GM12878 (cell line): ENCODE results near the gene SPINK5. TPM values are rescaled to one million over a fixed set of nuclear protein-coding genes. Genes with fewer than 3 reads are reported as not detected.

Experiments used
- ATAC-seq: fragments of 200-7000 bp; cut with Tn5 transposase; 3 replicates; pipeline ENCODE4 v1.9.1; 2020; ENCODE audit warnings: mild to moderate bottlenecking, moderate library complexity
- BruUV-seq: library from RNA; stranded (reverse); fragments of 400-500 nt; replicated peaks from 2 replicates; lab custom pipeline; 2021; lab: Mats Ljungman, UMichigan
- CTCF ChIA-PET: fragments of 300-600 bp; sonication (Branson Sonifier 250); formaldehyde crosslinking; extraction: SDS; loops from one replicate; lab custom pipeline; 2021; ENCODE audit warnings: inconsistent platforms; lab: Yijun Ruan, JAX
- POLR2A ChIA-PET: fragments of 350-600 bp; formaldehyde crosslinking; extraction: SDS; loops from one replicate; lab custom pipeline; 2021; ENCODE audit warnings: inconsistent platforms; lab: Charles Lee
- RAD21 ChIA-PET: fragments of 300-600 bp; sonication (Branson Sonifier 250); formaldehyde crosslinking; loops from one replicate; lab custom pipeline; 2023; ENCODE audit warnings: antibody characterized with exemption; ENCODE audit not compliant: unreplicated experiment; lab: Charles Lee
- SMC1A ChIA-PET: fragments of 300-600 bp; sonication (Branson Sonifier 250); formaldehyde crosslinking; loops from one replicate; lab custom pipeline; 2023; ENCODE audit not compliant: unreplicated experiment, uncharacterized antibody; lab: Charles Lee
- DNase-seq: peaks from one replicate; pipeline ENCODE4 v3.0.0-alpha.2; 2011; ENCODE audit warnings: low read depth, low spot score
- FAIRE-seq: peaks from 3 replicates; lab custom pipeline; 2011; peaks lifted over from hg19 to GRCh38; lab: Jason Lieb, UNC
- H2AFZ ChIP-seq: 2 replicates; pipeline ENCODE4 v1.6.0; 2011; ENCODE audit warnings: low read depth, low read length, control low read depth; ENCODE audit not compliant: control insufficient read depth
- H3K27ac ChIP-seq: 2 replicates; pipeline ENCODE4 v1.5.1; 2011; ENCODE audit warnings: control low read depth; ENCODE audit not compliant: control insufficient read depth, insufficient read depth
- H3K27me3 ChIP-seq, 2 experiments: replicated peaks in 1 of 2; 2 replicates each; pipeline versions ENCODE4 v1.6.0 to v1.6.1; 2011; ENCODE audit warnings: low read length in 1 of 2; ENCODE audit not compliant: control insufficient read depth in 2 of 2, insufficient read depth in 2 of 2
- H3K36me3 ChIP-seq, 2 experiments: 2 replicates each; pipeline ENCODE4 v1.5.1; 2011; ENCODE audit warnings: low read length in 1 of 2; ENCODE audit not compliant: control insufficient read depth in 2 of 2, insufficient read depth in 2 of 2
- H3K4me1 ChIP-seq: 2 replicates; pipeline ENCODE4 v1.6.1; 2011; ENCODE audit warnings: mild to moderate bottlenecking, low read length, moderate library complexity, mixed read lengths; ENCODE audit not compliant: control insufficient read depth, insufficient read depth
- H3K4me2 ChIP-seq: 2 replicates; pipeline ENCODE4 v1.6.0; 2011; ENCODE audit warnings: control low read depth; ENCODE audit not compliant: control insufficient read depth, insufficient read depth
- H3K4me3 ChIP-seq: fragments of 200-600 bp; sonication (generic); 2 replicates; pipeline ENCODE4 v1.5.1; 2016
- H3K79me2 ChIP-seq: 2 replicates; pipeline ENCODE4 v1.6.0; 2011; ENCODE audit warnings: low read length; ENCODE audit not compliant: control insufficient read depth, insufficient read depth
- H3K9ac ChIP-seq: 2 replicates; pipeline ENCODE4 v1.8.0; 2011; ENCODE audit warnings: low read length, control low read depth, mixed read lengths; ENCODE audit not compliant: control insufficient read depth, insufficient read depth
- H3K9me3 ChIP-seq: replicated peaks from 3 replicates; pipeline ENCODE4 v1.5.1; 2011; ENCODE audit warnings: mild to moderate bottlenecking, low read length; ENCODE audit not compliant: control insufficient read depth, insufficient read depth
- H4K20me1 ChIP-seq: 2 replicates; pipeline ENCODE4 v1.6.0; 2011; ENCODE audit not compliant: control insufficient read depth, insufficient read depth
- ASH2L ChIP-seq: fragments of 300-600, 200-600 bp; sonication (generic); IDR thresholded peaks from 2 replicates; pipeline ENCODE4 v1.6.1; 2017; ENCODE audit warnings: low read depth, mild to moderate bottlenecking, borderline replicate concordance
- BMI1 ChIP-seq: fragments of 450-650 bp; IDR thresholded peaks from 2 replicates; pipeline ENCODE4 v1.6.1; 2016; ENCODE audit warnings: mild to moderate bottlenecking, moderate library complexity, borderline replicate concordance
- CHD2 ChIP-seq: IDR thresholded peaks from 2 replicates; pipeline ENCODE4 v1.6.1; 2011; ENCODE audit warnings: low read depth, low read length, improper control_type of control experiment, borderline replicate concordance
- EGR1 ChIP-seq, 2 experiments: IDR thresholded peaks; 1 replicate in 1 of 2; 2 replicates in 1 of 2; pipeline ENCODE4 v1.6.1; 2011 to 2012; ENCODE audit warnings: low read depth in 2 of 2, low read length in 2 of 2, borderline replicate concordance in 1 of 2, mild to moderate bottlenecking in 1 of 2, moderate library complexity in 1 of 2
- HDAC6 ChIP-seq: fragments of 200-600 bp; sonication (generic); IDR thresholded peaks from one replicate; pipeline ENCODE4 v1.8.0; 2017; ENCODE audit warnings: antibody characterized with exemption; ENCODE audit not compliant: unreplicated experiment
- KDM1A ChIP-seq: fragments of 200-600 bp; sonication (generic); IDR thresholded peaks from 2 replicates; pipeline ENCODE4 v1.6.1; 2016; ENCODE audit warnings: borderline replicate concordance
- MTA2 ChIP-seq: fragments of 450-650 bp; IDR thresholded peaks from 2 replicates; pipeline ENCODE4 v1.6.1; 2016; ENCODE audit warnings: low read depth, mild to moderate bottlenecking, moderate library complexity
- POLR2AphosphoS5 ChIP-seq: IDR thresholded peaks from 2 replicates; pipeline ENCODE4 v1.6.1; 2011; ENCODE audit warnings: mild to moderate bottlenecking, low read length, inconsistent platforms
- SMC3 ChIP-seq: IDR thresholded peaks from 2 replicates; pipeline ENCODE4 v1.6.1; 2011; ENCODE audit warnings: low read length, improper control_type of control experiment, borderline replicate concordance
- SP1 ChIP-seq: IDR thresholded peaks from one replicate; pipeline ENCODE4 v1.6.1; 2011; ENCODE audit warnings: low read depth, low read length
- STAT3 ChIP-seq: IDR thresholded peaks from 2 replicates; pipeline ENCODE4 v1.6.1; 2011; ENCODE audit warnings: low read depth, low read length, improper control_type of control experiment
- SUZ12 ChIP-seq: fragments of 200-600 bp; sonication (generic); IDR thresholded peaks from one replicate; pipeline ENCODE4 v1.6.1; 2018; ENCODE audit warnings: antibody characterized with exemption, mild to moderate bottlenecking; ENCODE audit not compliant: unreplicated experiment
- WGBS: methylation state at CpG from one replicate; pipeline ENCODE4 v1.1.6; 2016; ENCODE audit warnings: low lambda C conversion rate; ENCODE audit not compliant: insufficient replicate concordance, insufficient coverage; ENCODE audit errors: missing lambda C conversion rate; 5-methylcytosine and 5-hydroxymethylcytosine counted together
- in situ Hi-C: fragments of 300-500 bp; cut with MboI; formaldehyde crosslinking; loops from 9 replicates; pipeline ENCODE4 v1.14.3; 2018; ENCODE audit warnings: mixed read lengths
- intact Hi-C: fragments of 100-400 bp; cut with micrococcal nuclease; formaldehyde crosslinking; loops from one replicate; pipeline ENCODE4 v1.14.2; 2022; ENCODE audit not compliant: unreplicated experiment
- polyA plus RNA-seq, 11 experiments: library from polyadenylated mRNA; depleted of rRNA in 4 of 11; unstranded in 6 of 11; stranded (reverse) in 5 of 11; fragments of >200 nt; fragmentation: Nextera tagmentation in 4 of 11; fragmentation: Illumina TruSeq in 1 of 11; extraction: Ambion mirVana in 4 of 11; extraction: Trizol in 1 of 11; gene quantifications; 1 replicate in 1 of 11; 2 replicates in 10 of 11; pipeline versions ENCODE4 v1.2.1 to v1.2.3, GENCODE V29; 2011 to 2016; ENCODE audit warnings: inconsistent platforms in 2 of 11, missing spikeins in 2 of 11, low read depth in 1 of 11
- total RNA-seq, 4 experiments: library from RNA; depleted of rRNA in 3 of 4; stranded (reverse); fragments of >200 nt in 3 of 4; fragmentation: Illumina TruSeq in 1 of 4; extraction: Trizol in 1 of 4; gene quantifications; 2 replicates each; pipeline versions ENCODE4 v1.2.1 to v1.2.3, GENCODE V29; 2013 to 2021
- TF ChIP-seq, protein P1 (sequence below): fragments of 450-650 bp; IDR thresholded peaks from 2 replicates; pipeline ENCODE4 v1.6.1; 2016; ENCODE audit warnings: mild to moderate bottlenecking
- TF ChIP-seq, protein P2 (sequence below): IDR thresholded peaks from 2 replicates; pipeline ENCODE4 v1.6.1; 2012; ENCODE audit warnings: mild to moderate bottlenecking, low read depth, low read length

SPINK5 gene
- total and polyA plus RNA-seq, 10 of the 15 experiments (the other 5 are each of a cell fraction or from before 2014, with no cell fraction given), result 0.04 to 0.09 TPM; not detected in 8

DNA sequence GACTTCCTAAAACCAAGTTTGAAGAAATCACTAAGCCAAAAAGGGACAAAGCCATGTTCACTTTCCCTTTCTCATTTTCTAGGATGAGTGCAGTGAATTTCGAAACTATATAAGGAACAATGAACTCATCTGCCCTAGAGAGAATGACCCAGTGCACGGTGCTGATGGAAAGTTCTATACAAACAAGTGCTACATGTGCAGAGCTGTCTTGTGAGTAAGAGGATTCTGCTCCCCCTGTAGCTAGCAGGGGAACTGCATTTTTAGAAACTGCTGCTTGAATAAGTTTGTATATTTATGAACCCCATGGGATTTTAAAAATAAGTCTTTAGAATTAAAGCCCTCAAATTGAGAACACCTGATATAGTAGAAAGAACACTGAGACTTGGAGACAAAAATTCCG is 61.9 kb downstream of the SPINK5 start:
- SMC1A ChIA-PET, result no interaction called here
- CTCF ChIA-PET, result no interaction called here
- Histone ChIP-seq H3K36me3 (no peaks in the 10 kb centered on the region), H3K79me2 (no peaks in the 10 kb centered on the region), H3K4me3 (no peak overlapping the region), H3K4me2 (no peak overlapping the region)
- in situ Hi-C loops, result no loop called here
- ATAC-seq, result peak; percentile 35; the same call in 1 of the 3 replicates
- TF ChIP-seq KDM1A (no peak), EGR1 (IDR thresholded peaks at IDR 0.05; ENCODE audit: borderline replicate concordance in 1 of 2, low read depth in 2 of 2, low read length in 2 of 2) (no peak), POLR2AphosphoS5 (no peak), ASH2L (no peak), SMC3 (no peak), MTA2 (no peak), CHD2 (no peak), STAT3 (no peak), SUZ12 (no peak), HDAC6 (no peak), SP1 (no peak), BMI1 (no peak)
- TF ChIP-seq, protein P1, sequence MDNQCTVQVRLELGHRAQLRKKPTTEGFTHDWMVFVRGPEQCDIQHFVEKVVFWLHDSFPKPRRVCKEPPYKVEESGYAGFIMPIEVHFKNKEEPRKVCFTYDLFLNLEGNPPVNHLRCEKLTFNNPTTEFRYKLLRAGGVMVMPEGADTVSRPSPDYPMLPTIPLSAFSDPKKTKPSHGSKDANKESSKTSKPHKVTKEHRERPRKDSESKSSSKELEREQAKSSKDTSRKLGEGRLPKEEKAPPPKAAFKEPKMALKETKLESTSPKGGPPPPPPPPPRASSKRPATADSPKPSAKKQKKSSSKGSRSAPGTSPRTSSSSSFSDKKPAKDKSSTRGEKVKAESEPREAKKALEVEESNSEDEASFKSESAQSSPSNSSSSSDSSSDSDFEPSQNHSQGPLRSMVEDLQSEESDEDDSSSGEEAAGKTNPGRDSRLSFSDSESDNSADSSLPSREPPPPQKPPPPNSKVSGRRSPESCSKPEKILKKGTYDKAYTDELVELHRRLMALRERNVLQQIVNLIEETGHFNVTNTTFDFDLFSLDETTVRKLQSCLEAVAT, result no peak
- TF ChIP-seq, protein P2, sequence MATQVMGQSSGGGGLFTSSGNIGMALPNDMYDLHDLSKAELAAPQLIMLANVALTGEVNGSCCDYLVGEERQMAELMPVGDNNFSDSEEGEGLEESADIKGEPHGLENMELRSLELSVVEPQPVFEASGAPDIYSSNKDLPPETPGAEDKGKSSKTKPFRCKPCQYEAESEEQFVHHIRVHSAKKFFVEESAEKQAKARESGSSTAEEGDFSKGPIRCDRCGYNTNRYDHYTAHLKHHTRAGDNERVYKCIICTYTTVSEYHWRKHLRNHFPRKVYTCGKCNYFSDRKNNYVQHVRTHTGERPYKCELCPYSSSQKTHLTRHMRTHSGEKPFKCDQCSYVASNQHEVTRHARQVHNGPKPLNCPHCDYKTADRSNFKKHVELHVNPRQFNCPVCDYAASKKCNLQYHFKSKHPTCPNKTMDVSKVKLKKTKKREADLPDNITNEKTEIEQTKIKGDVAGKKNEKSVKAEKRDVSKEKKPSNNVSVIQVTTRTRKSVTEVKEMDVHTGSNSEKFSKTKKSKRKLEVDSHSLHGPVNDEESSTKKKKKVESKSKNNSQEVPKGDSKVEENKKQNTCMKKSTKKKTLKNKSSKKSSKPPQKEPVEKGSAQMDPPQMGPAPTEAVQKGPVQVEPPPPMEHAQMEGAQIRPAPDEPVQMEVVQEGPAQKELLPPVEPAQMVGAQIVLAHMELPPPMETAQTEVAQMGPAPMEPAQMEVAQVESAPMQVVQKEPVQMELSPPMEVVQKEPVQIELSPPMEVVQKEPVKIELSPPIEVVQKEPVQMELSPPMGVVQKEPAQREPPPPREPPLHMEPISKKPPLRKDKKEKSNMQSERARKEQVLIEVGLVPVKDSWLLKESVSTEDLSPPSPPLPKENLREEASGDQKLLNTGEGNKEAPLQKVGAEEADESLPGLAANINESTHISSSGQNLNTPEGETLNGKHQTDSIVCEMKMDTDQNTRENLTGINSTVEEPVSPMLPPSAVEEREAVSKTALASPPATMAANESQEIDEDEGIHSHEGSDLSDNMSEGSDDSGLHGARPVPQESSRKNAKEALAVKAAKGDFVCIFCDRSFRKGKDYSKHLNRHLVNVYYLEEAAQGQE, result no peak
- TF ChIP-seq, all 136 proteins: peak for 0
- H3K9me3 ChIP-seq, result no peaks in the 10 kb centered on the region
- no peak overlapping the region for H2AFZ ChIP-seq
- 14% methylated on average over 3 of the region's 3 CpGs for WGBS
- BruUV-seq, result no TSS peak
- no peaks in the 10 kb centered on the region for H3K27me3 ChIP-seq
- H3K9ac ChIP-seq, result no peak overlapping the region
- ChIA-PET POLR2A (no interaction called here), RAD21 (no interaction called here)
- H3K27ac ChIP-seq, result no peak overlapping the region
- no peaks in the 10 kb centered on the region for H4K20me1 ChIP-seq
- intact Hi-C loops, result no loop called here
- DNase-seq (no peak), FAIRE-seq (no peak)
- H3K4me1 ChIP-seq, result no peaks in the 10 kb centered on the region
